CD4-positive, alpha-beta T cell (primary cell): ENCODE results near the gene CRTC1. TPM values are rescaled to one million over a fixed set of nuclear protein-coding genes. Genes with fewer than 3 reads are reported as not detected.

Source experiments
- ATAC-seq: fragments of 200-7000 bp; cut with Tn5 transposase; one replicate; pipeline ENCODE4 v1.10.0; 2022; ENCODE audit warnings: mild to moderate bottlenecking; ENCODE audit not compliant: poor library complexity
- CTCF ChIA-PET: fragments of 350-600 bp; sonication (Branson Sonifier 250); formaldehyde crosslinking; loops from one replicate; lab custom pipeline; 2021; ENCODE audit warnings: antibody characterized with exemption, inconsistent platforms; lab: Charles Lee
- POLR2A ChIA-PET: fragments of 350-600 bp; sonication (Branson Sonifier 250); formaldehyde crosslinking; loops from one replicate; lab custom pipeline; 2021; ENCODE audit warnings: antibody characterized with exemption, inconsistent platforms; lab: Charles Lee
- DNase-seq, 14 experiments: peaks; one replicate each; pipeline ENCODE4 v3.0.0-alpha.2; 2013 to 2020; ENCODE audit warnings: mixed read lengths in 2 of 14
- H3K27ac ChIP-seq, 2 donors: one replicate each; pipeline versions ENCODE4 v1.5.1 to v1.7.0; 2013; ENCODE audit warnings: low read length in 2 of 2, low read depth in 1 of 2, mild to moderate bottlenecking in 1 of 2
- H3K27me3 ChIP-seq, 2 experiments: 1 replicate in 1 of 2; 2 replicates in 1 of 2; pipeline versions ENCODE4 v1.6.1 to v1.7.0; 2013; ENCODE audit warnings: low read length in 2 of 2, control low read depth in 1 of 2, mild to moderate bottlenecking in 1 of 2, moderate library complexity in 1 of 2; ENCODE audit not compliant: insufficient read depth in 2 of 2, control insufficient read depth in 1 of 2
- H3K36me3 ChIP-seq: one replicate; pipeline ENCODE4 v1.6.1; 2013; ENCODE audit warnings: low read length, control low read depth; ENCODE audit not compliant: insufficient read depth
- H3K4me1 ChIP-seq: one replicate; pipeline ENCODE4 v1.6.1; 2013; ENCODE audit warnings: low read length, control low read depth; ENCODE audit not compliant: insufficient read depth
- H3K4me3 ChIP-seq: one replicate; pipeline ENCODE4 v1.5.1; 2013; ENCODE audit warnings: mild to moderate bottlenecking, low read length, moderate library complexity
- H3K9me3 ChIP-seq, 2 experiments: 1 replicate in 1 of 2; 2 replicates in 1 of 2; pipeline versions ENCODE4 v1.6.1 to v1.7.0; 2013; ENCODE audit warnings: low read length in 2 of 2, mild to moderate bottlenecking in 2 of 2, control low read depth in 1 of 2, moderate library complexity in 1 of 2; ENCODE audit not compliant: control insufficient read depth in 1 of 2, insufficient read depth in 1 of 2
- H3K27ac Mint-ChIP-seq: one replicate; pipeline ENCODE4 v1.8.0; 2020; ENCODE audit warnings: mixed read lengths
- H3K27me3 Mint-ChIP-seq: one replicate; pipeline ENCODE4 v1.8.0; 2021; ENCODE audit warnings: mixed read lengths
- H3K36me3 Mint-ChIP-seq: one replicate; pipeline ENCODE4 v1.8.0; 2021; ENCODE audit warnings: low read depth, mixed read lengths
- H3K4me1 Mint-ChIP-seq: one replicate; pipeline ENCODE4 v1.8.0; 2021; ENCODE audit warnings: low read depth, mixed read lengths
- H3K4me3 Mint-ChIP-seq: one replicate; pipeline ENCODE4 v1.8.0; 2020; ENCODE audit warnings: mild to moderate bottlenecking, mixed read lengths
- H3K9me3 Mint-ChIP-seq: one replicate; pipeline ENCODE4 v1.8.0; 2020; ENCODE audit warnings: mixed read lengths
- CTCF ChIP-seq: fragments of 200-600 bp; IDR thresholded peaks from one replicate; pipeline ENCODE4 v1.8.0; 2022; ENCODE audit warnings: antibody characterized with exemption, mild to moderate bottlenecking
- intact Hi-C, 2 experiments: fragments of 100-400 bp; cut with DNase I in 1 of 2; cut with micrococcal nuclease in 1 of 2; formaldehyde crosslinking; loops; one replicate each; pipeline versions ENCODE4 v1.15.1 to v1.9.0; 2023 to 2025; cut with DNase I, micrococcal nuclease
- total RNA-seq, 174 experiments: library from RNA in 2 of 174; stranded (reverse) in 2 of 174; gene quantifications; one replicate each; pipeline ENCODE4 v1.2.3 and lab custom pipeline; 2021 to 2026

The CRTC1 gene
- total RNA-seq, 2 experiments from 2014 or later: 11.8 to 12.2 TPM

GRCh38 chr19:18687740-18688465, 4.4 kb downstream of the CRTC1 start:
- H3K9me3 ChIP-seq: no peaks in the 10 kb centered on the region
- H3K4me3 ChIP-seq: no peak overlapping the region
- Mint-ChIP-seq H3K9me3 (no peaks in the 10 kb centered on the region), H3K27ac (no peak overlapping the region), H3K4me3 (no peak overlapping the region), H3K4me1 (peaks cover 33% of the 10 kb centered on the region), H3K36me3 (peaks cover 4% of the 10 kb centered on the region), H3K27me3 (no peaks in the 10 kb centered on the region)
- peaks cover 25% of the 10 kb centered on the region for H3K4me1 ChIP-seq
- no peak for TF ChIP-seq CTCF
- no peak overlapping the region for H3K27ac ChIP-seq
- DNase-seq (no peak), ATAC-seq (no peak)
- no peaks in the 10 kb centered on the region for H3K27me3 ChIP-seq
- H3K36me3 ChIP-seq: peaks cover 3% of the 10 kb centered on the region
- CTCF ChIA-PET: no interaction called here
- intact Hi-C loops: no loop called here
- POLR2A ChIA-PET: no interaction called here

GRCh38 chr19:18696023-18696422, 12.5 kb downstream of the CRTC1 start:
- Histone ChIP-seq H3K4me1 (peaks cover 38% of the 10 kb centered on the region), H3K9me3 (no peaks in the 10 kb centered on the region), H3K27me3 (no peaks in the 10 kb centered on the region), H3K4me3 (no peak overlapping the region), H3K36me3 (no peaks in the 10 kb centered on the region), H3K27ac (no peak overlapping the region)
- Mint-ChIP-seq H3K36me3 (no peaks in the 10 kb centered on the region), H3K4me1 (peaks cover 37% of the 10 kb centered on the region), H3K9me3 (no peaks in the 10 kb centered on the region), H3K4me3 (no peak overlapping the region), H3K27me3 (no peaks in the 10 kb centered on the region), H3K27ac (peak overlapping the region; percentile 51)
- TF ChIP-seq CTCF: no peak
- DNase-seq (no peak), ATAC-seq (no peak)
- intact Hi-C loops: no loop called here
- ChIA-PET CTCF (no interaction called here), POLR2A (no interaction called here)

- intact Hi-C loops: no loop called here
- Histone ChIP-seq H3K4me3 (no peak overlapping the region), H3K27ac (peak overlapping the region; percentile 19 to 29), H3K36me3 (no peaks in the 10 kb centered on the region), H3K27me3 (no peaks in the 10 kb centered on the region), H3K9me3 (no peaks in the 10 kb centered on the region), H3K4me1 (peaks cover 43% of the 10 kb centered on the region)
- DNase-seq (no peak), ATAC-seq (no peak)
- ChIA-PET CTCF (no interaction called here), POLR2A (no interaction called here)
- Mint-ChIP-seq H3K36me3 (no peaks in the 10 kb centered on the region), H3K4me3 (no peak overlapping the region), H3K4me1 (peaks cover 42% of the 10 kb centered on the region), H3K9me3 (no peaks in the 10 kb centered on the region), H3K27ac (peak overlapping the region; percentile 72), H3K27me3 (no peaks in the 10 kb centered on the region)
- TF ChIP-seq CTCF: no peak
Observed at GRCh38 chr19:18697680-18698079, 14.2 kb downstream of the CRTC1 start.
